ENCODE measurements around the gene NRXN3. TPM values are rescaled to one million over a fixed set of nuclear protein-coding genes. Genes with fewer than 3 reads are reported as not detected.

NRXN3 gene
- total and polyA plus RNA-seq, 2 experiments from 2014 or later = 1.0 to 1.8 TPM

GRCh38 chr14:78202163-78202562 is 32.0 kb downstream of the NRXN3 start:
- ATAC-seq (no peak), DNase-seq (ENCODE audit: low spot score) (no peak)
- no peak overlapping the region for H3K27ac ChIP-seq (ENCODE audit: low read depth)
- H3K9me3 Mint-ChIP-seq = no peaks in the 10 kb centered on the region
- H3K79me2 ChIP-seq (replicated peaks; ENCODE audit: insufficient read depth) = no peaks in the 10 kb centered on the region
- no peak overlapping the region for H3K4me2 ChIP-seq
- peaks cover 6% of the 10 kb centered on the region for H3K27me3 Mint-ChIP-seq (ENCODE audit: insufficient read depth, low read depth, poor library complexity)
- H3F3A ChIP-seq (replicated peaks; ENCODE audit: low read depth) = no peaks in the 10 kb centered on the region
- H3K9me2 ChIP-seq (ENCODE audit: insufficient read depth) = peaks cover 8% of the 10 kb centered on the region; the same call in 1 of the 2 replicates
- peaks cover 22% of the 10 kb centered on the region for H3K4me1 Mint-ChIP-seq
- H3K36me3 ChIP-seq (ENCODE audit: insufficient read depth) = no peaks in the 10 kb centered on the region
- H3K4me1 ChIP-seq (ENCODE audit: insufficient read depth) = peaks cover 3% of the 10 kb centered on the region; the same call in 1 of the 2 replicates
- TF ChIP-seq POLR2AphosphoS5 (IDR thresholded peaks at IDR 0.05; ENCODE audit: low read depth) (no peak), EZH2phosphoT487 (IDR thresholded peaks at IDR 0.05; ENCODE audit: unreplicated experiment) (no peak), REST (IDR thresholded peaks at IDR 0.05; ENCODE audit: unreplicated experiment) (no peak), NANOG (IDR thresholded peaks at IDR 0.05; ENCODE audit: borderline replicate concordance) (no peak), STAT1 (IDR thresholded peaks at IDR 0.05; ENCODE audit: unreplicated experiment) (no peak), EZH2 (IDR thresholded peaks at IDR 0.05; ENCODE audit: low read depth, unreplicated experiment) (no peak), CTCF (conservative IDR thresholded peaks at IDR 0.05; ENCODE audit: low read depth in 2 of 2) (no peak), CREB1 (CRISPR knock-in tag; IDR thresholded peaks at IDR 0.05; ENCODE audit: low read depth) (no peak), ZNF331 (CRISPR knock-in tag; IDR thresholded peaks at IDR 0.05; ENCODE audit: low read depth) (no peak), ZNF114 (CRISPR knock-in tag; IDR thresholded peaks at IDR 0.05) (no peak), JUNB (IDR thresholded peaks at IDR 0.05; ENCODE audit: unreplicated experiment) (no peak), ETS1 (IDR thresholded peaks at IDR 0.05) (no peak), ZNF462 (CRISPR knock-in tag; IDR thresholded peaks at IDR 0.05) (no peak)
- H3K27me3 ChIP-seq (ENCODE audit: insufficient read depth) = no peaks in the 10 kb centered on the region
- no peak overlapping the region for H2AFZ ChIP-seq
- peaks cover 5% of the 10 kb centered on the region; the same call in 1 of the 3 replicates for H3K36me3 Mint-ChIP-seq (ENCODE audit: low read depth)
- no peaks in the 10 kb centered on the region for H4K20me1 ChIP-seq (replicated peaks; ENCODE audit: insufficient read depth)
- no peak overlapping the region for H3K4me3 ChIP-seq
- H3K4me3 Mint-ChIP-seq = no peak overlapping the region
- no peak overlapping the region for H3K27ac Mint-ChIP-seq

All from GM23338 (cell line).